HepG2 (cell line): Measurements from ENCODE around the gene CLDN20. TPM values are rescaled to one million over a fixed set of nuclear protein-coding genes. Genes with fewer than 3 reads are reported as not detected.

Source experiments
- ATF1 ChIP-seq: IDR thresholded peaks from 2 replicates; pipeline ENCODE4 v1.6.1; 2016; ENCODE audit warnings: mild to moderate bottlenecking, control low read depth
- ATF7 ChIP-seq, 2 experiments: fragments of 450-650 bp in 1 of 2; sonication (generic) in 1 of 2; formaldehyde crosslinking in 1 of 2; IDR thresholded peaks; 2 replicates each; pipeline versions ENCODE4 v1.4.0 to v1.6.1; 2016 to 2020; ENCODE audit warnings: antibody characterized with exemption in 1 of 2, mild to moderate bottlenecking in 1 of 2, missing genetic modification reagents in 1 of 2
- ATRX ChIP-seq: sonication (generic); formaldehyde crosslinking; IDR thresholded peaks from 2 replicates; pipeline ENCODE4 v1.4.0; 2020; ENCODE audit warnings: missing genetic modification reagents, borderline replicate concordance
- EEA1 ChIP-seq: sonication (generic); formaldehyde crosslinking; IDR thresholded peaks from 2 replicates; pipeline ENCODE4 v1.5.1; 2020; ENCODE audit warnings: mild to moderate bottlenecking, missing genetic modification reagents, borderline replicate concordance
- ETV6 ChIP-seq: sonication (generic); formaldehyde crosslinking; conservative IDR thresholded peaks from 2 replicates; pipeline ENCODE4 v1.4.0; 2020; ENCODE audit warnings: missing genetic modification reagents
- FLYWCH1 ChIP-seq: sonication (generic); formaldehyde crosslinking; IDR thresholded peaks from 2 replicates; pipeline ENCODE4 v1.8.1; 2023; ENCODE audit warnings: mild to moderate bottlenecking, missing genetic modification reagents
- HOXA5 ChIP-seq: sonication (generic); formaldehyde crosslinking; IDR thresholded peaks from 2 replicates; pipeline ENCODE4 v1.4.0; 2020; ENCODE audit warnings: missing genetic modification reagents
- ISL2 ChIP-seq: sonication (generic); formaldehyde crosslinking; IDR thresholded peaks from 2 replicates; pipeline ENCODE4 v1.5.0; 2020; ENCODE audit warnings: missing genetic modification reagents
- MBD4 ChIP-seq: IDR thresholded peaks from 2 replicates; pipeline ENCODE4 v1.6.1; 2012; ENCODE audit warnings: low read length, inconsistent platforms, borderline replicate concordance
- NPAS2 ChIP-seq: sonication (generic); formaldehyde crosslinking; IDR thresholded peaks from 2 replicates; pipeline ENCODE4 v1.8.0; 2022; ENCODE audit warnings: mild to moderate bottlenecking, missing genetic modification reagents, borderline replicate concordance
- NR2F1 ChIP-seq, 2 experiments: fragments of 450-650 bp in 1 of 2; formaldehyde crosslinking in 1 of 2; IDR thresholded peaks; 2 replicates each; pipeline versions ENCODE4 v1.5.0 to v1.6.1; 2016 to 2020; ENCODE audit warnings: mild to moderate bottlenecking in 1 of 2, missing compliant biosample characterization in 1 of 2, missing genetic modification reagents in 1 of 2, moderate library complexity in 1 of 2
- REPIN1 ChIP-seq: sonication (generic); formaldehyde crosslinking; IDR thresholded peaks from 2 replicates; pipeline ENCODE4 v1.8.0; 2022; ENCODE audit warnings: missing genetic modification reagents, low read depth, mild to moderate bottlenecking, borderline replicate concordance
- U2AF2 ChIP-seq: fragments of 200-400 bp; formaldehyde crosslinking; IDR thresholded peaks from 2 replicates; pipeline ENCODE4 v1.6.1; 2017; ENCODE audit warnings: low read depth, mild to moderate bottlenecking, low read length
- ZBTB8A ChIP-seq: sonication (generic); formaldehyde crosslinking; IDR thresholded peaks from 2 replicates; pipeline ENCODE4 v1.4.0; 2020; ENCODE audit warnings: mild to moderate bottlenecking, low read depth, missing genetic modification reagents, borderline replicate concordance
- ZKSCAN8 ChIP-seq: IDR thresholded peaks from 2 replicates; pipeline ENCODE4 v1.6.1; 2016; ENCODE audit warnings: borderline replicate concordance, missing genetic modification reagents, missing compliant biosample characterization
- ZNF207 ChIP-seq: fragments of 450-650 bp; IDR thresholded peaks from 2 replicates; pipeline ENCODE4 v1.6.1; 2016; ENCODE audit warnings: antibody characterized with exemption, borderline replicate concordance
- ZNF468 ChIP-seq: sonication (generic); formaldehyde crosslinking; IDR thresholded peaks from 2 replicates; pipeline ENCODE4 v1.8.0; 2022; ENCODE audit warnings: mild to moderate bottlenecking, moderate library complexity, missing genetic modification reagents
- ZNF530 ChIP-seq: sonication (generic); formaldehyde crosslinking; IDR thresholded peaks from 2 replicates; pipeline ENCODE4 v1.5.0; 2020; ENCODE audit warnings: low read depth, mild to moderate bottlenecking, missing genetic modification reagents
- ZNF549 ChIP-seq: sonication (generic); formaldehyde crosslinking; IDR thresholded peaks from 2 replicates; pipeline ENCODE4 v1.5.0; 2020; ENCODE audit warnings: missing genetic modification reagents
- ZNF720 ChIP-seq: sonication (generic); formaldehyde crosslinking; IDR thresholded peaks from 2 replicates; pipeline ENCODE4 v1.4.0; 2020; ENCODE audit warnings: missing genetic modification reagents
- ZNF850 ChIP-seq: sonication (generic); formaldehyde crosslinking; conservative IDR thresholded peaks from 2 replicates; pipeline ENCODE4 v1.9.0; 2021; ENCODE audit warnings: mild to moderate bottlenecking, missing genetic modification reagents
- polyA plus RNA-seq, 8 experiments: library from polyadenylated mRNA; depleted of rRNA in 3 of 8; stranded (reverse) in 7 of 8; unstranded in 1 of 8; fragments of >200 nt; fragmentation: Illumina TruSeq in 4 of 8; extraction: Trizol in 4 of 8; gene quantifications; 2 replicates each; pipeline versions ENCODE4 v1.2.1 to v1.2.3, GENCODE V29; 2011 to 2016; ENCODE audit warnings: low read depth in 4 of 8, missing spikeins in 1 of 8, mixed read lengths in 1 of 8; ENCODE audit not compliant: insufficient read depth in 1 of 8
- total RNA-seq, 5 experiments: library from RNA; depleted of rRNA; stranded (reverse); fragments of >200 nt; fragmentation: Illumina TruSeq; extraction: Trizol; gene quantifications; 2 replicates each; pipeline ENCODE4 v1.2.3, GENCODE V29; 2016; ENCODE audit warnings: low read depth in 1 of 5
- TF ChIP-seq, protein P1 (sequence below): sonication (generic); formaldehyde crosslinking; IDR thresholded peaks from 2 replicates; pipeline ENCODE4 v1.4.0; 2020; ENCODE audit warnings: missing genetic modification reagents
- TF ChIP-seq, protein P2 (sequence below): sonication (generic); formaldehyde crosslinking; IDR thresholded peaks from 2 replicates; pipeline ENCODE4 v1.9.0; 2021; ENCODE audit warnings: mild to moderate bottlenecking, missing genetic modification reagents

The CLDN20 gene
- total and polyA plus RNA-seq, 2 of the 13 experiments (the other 11 are each of a cell fraction or from before 2014, with no cell fraction given) = not detected

DNA sequence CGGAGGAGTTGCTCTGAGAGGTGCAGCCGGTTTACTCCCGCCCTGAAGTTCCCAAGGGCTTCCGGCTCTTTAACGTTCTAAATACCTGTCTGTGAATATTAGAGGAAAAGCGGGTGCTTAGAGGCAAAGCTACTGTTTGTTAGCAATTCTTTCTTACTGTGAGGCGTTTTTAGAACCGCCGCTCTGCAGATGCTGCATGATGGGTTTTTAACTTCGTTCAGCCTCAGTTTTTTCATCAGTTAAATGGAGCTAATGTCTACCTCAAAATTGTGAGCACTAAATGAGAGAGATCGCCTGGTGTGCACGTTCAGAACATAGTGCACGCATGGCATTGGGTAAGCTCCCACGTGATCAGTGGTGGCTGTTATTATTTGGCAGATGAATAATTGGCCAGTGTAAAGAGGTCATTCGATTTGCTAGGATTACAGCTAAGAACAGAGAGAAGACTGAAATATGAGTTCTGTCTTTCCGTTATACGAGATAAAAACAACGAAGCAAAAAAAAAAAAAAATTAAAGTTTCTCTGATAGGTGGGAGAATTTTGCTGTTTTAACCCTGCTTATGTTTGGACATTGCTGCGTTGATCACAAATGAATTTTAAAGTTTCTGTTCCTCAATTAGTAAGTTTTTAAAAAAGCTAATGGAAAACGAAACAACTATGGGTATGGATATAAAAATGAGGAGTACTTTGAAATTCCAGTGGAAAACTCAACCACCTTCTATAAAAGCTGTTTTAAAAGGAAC, 51.1 kb downstream of the CLDN20 start (continued):
- peak; percentile 55; the same call in 1 of the 2 replicates for TF ChIP-seq ATF1 (CRISPR knock-in tag)
- TF ChIP-seq NPAS2 (CRISPR knock-in tag) = no peak
- TF ChIP-seq ZNF207 = no peak
- 0 out of 2 replicates have a peak, but pooled peaks have one; percentile 50 for TF ChIP-seq ETV6 (CRISPR knock-in tag)
- TF ChIP-seq U2AF2 = no peak
- TF ChIP-seq ZBTB8A (CRISPR knock-in tag) = no peak
- no peak for TF ChIP-seq ZNF468 (CRISPR knock-in tag)
- 0 out of 2 replicates have a peak, but pooled peaks have one; percentile 11 for TF ChIP-seq EEA1 (CRISPR knock-in tag)
- TF ChIP-seq, protein P1, sequence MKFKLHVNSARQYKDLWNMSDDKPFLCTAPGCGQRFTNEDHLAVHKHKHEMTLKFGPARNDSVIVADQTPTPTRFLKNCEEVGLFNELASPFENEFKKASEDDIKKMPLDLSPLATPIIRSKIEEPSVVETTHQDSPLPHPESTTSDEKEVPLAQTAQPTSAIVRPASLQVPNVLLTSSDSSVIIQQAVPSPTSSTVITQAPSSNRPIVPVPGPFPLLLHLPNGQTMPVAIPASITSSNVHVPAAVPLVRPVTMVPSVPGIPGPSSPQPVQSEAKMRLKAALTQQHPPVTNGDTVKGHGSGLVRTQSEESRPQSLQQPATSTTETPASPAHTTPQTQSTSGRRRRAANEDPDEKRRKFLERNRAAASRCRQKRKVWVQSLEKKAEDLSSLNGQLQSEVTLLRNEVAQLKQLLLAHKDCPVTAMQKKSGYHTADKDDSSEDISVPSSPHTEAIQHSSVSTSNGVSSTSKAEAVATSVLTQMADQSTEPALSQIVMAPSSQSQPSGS (CRISPR knock-in tag) = no peak
- no peak; a peak in 1 of 4 replicates for TF ChIP-seq NR2F1 (CRISPR knock-in tag; IDR thresholded peaks at IDR 0.05)
- peak; percentile 39; the same call in 1 of the 2 replicates for TF ChIP-seq HOXA5 (CRISPR knock-in tag)
- no peak for TF ChIP-seq ZNF850 (CRISPR knock-in tag)
- TF ChIP-seq ISL2 = peak; percentile 49; the same call in 1 of the 2 replicates
- TF ChIP-seq, protein P2, sequence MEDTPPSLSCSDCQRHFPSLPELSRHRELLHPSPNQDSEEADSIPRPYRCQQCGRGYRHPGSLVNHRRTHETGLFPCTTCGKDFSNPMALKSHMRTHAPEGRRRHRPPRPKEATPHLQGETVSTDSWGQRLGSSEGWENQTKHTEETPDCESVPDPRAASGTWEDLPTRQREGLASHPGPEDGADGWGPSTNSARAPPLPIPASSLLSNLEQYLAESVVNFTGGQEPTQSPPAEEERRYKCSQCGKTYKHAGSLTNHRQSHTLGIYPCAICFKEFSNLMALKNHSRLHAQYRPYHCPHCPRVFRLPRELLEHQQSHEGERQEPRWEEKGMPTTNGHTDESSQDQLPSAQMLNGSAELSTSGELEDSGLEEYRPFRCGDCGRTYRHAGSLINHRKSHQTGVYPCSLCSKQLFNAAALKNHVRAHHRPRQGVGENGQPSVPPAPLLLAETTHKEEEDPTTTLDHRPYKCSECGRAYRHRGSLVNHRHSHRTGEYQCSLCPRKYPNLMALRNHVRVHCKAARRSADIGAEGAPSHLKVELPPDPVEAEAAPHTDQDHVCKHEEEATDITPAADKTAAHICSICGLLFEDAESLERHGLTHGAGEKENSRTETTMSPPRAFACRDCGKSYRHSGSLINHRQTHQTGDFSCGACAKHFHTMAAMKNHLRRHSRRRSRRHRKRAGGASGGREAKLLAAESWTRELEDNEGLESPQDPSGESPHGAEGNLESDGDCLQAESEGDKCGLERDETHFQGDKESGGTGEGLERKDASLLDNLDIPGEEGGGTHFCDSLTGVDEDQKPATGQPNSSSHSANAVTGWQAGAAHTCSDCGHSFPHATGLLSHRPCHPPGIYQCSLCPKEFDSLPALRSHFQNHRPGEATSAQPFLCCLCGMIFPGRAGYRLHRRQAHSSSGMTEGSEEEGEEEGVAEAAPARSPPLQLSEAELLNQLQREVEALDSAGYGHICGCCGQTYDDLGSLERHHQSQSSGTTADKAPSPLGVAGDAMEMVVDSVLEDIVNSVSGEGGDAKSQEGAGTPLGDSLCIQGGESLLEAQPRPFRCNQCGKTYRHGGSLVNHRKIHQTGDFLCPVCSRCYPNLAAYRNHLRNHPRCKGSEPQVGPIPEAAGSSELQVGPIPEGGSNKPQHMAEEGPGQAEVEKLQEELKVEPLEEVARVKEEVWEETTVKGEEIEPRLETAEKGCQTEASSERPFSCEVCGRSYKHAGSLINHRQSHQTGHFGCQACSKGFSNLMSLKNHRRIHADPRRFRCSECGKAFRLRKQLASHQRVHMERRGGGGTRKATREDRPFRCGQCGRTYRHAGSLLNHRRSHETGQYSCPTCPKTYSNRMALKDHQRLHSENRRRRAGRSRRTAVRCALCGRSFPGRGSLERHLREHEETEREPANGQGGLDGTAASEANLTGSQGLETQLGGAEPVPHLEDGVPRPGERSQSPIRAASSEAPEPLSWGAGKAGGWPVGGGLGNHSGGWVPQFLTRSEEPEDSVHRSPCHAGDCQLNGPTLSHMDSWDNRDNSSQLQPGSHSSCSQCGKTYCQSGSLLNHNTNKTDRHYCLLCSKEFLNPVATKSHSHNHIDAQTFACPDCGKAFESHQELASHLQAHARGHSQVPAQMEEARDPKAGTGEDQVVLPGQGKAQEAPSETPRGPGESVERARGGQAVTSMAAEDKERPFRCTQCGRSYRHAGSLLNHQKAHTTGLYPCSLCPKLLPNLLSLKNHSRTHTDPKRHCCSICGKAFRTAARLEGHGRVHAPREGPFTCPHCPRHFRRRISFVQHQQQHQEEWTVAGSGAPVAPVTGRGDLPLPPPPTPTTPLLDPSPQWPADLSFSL (CRISPR knock-in tag) = no peak
- TF ChIP-seq ATRX (CRISPR knock-in tag) = no peak
- TF ChIP-seq REPIN1 (CRISPR knock-in tag) = peak; percentile 17; the same call in 1 of the 2 replicates
- TF ChIP-seq MBD4 = peak; percentile 75; the same call in 1 of the 2 replicates
- no peak for TF ChIP-seq ZNF549 (CRISPR knock-in tag)
- TF ChIP-seq ZNF720 (CRISPR knock-in tag) = no peak
- TF ChIP-seq FLYWCH1 = no peak
- TF ChIP-seq ATF7 (IDR thresholded peaks at IDR 0.05) = no peak
- no peak for TF ChIP-seq ATF7 (CRISPR knock-in tag; IDR thresholded peaks at IDR 0.05)
- TF ChIP-seq ZNF530 = no peak
- TF ChIP-seq ZKSCAN8 (CRISPR knock-in tag) = peak; percentile 61; the same call in 1 of the 2 replicates
